BE2C (cell line): ENCODE data around the gene PPM1H.

Source experiments
- DNase-seq: peaks from one replicate; pipeline ENCODE4 v3.0.0-alpha.2; 2020
- H3K27me3 ChIP-seq: fragments of 250-450 bp; sonication (Bioruptor Pico); 2 replicates; pipeline ENCODE4 v1.5.1; 2020; ENCODE audit warnings: mild to moderate bottlenecking
- H3K36me3 ChIP-seq: fragments of 250-450 bp; sonication (Bioruptor Pico); 2 replicates; pipeline ENCODE4 v1.5.1; 2020; ENCODE audit warnings: mild to moderate bottlenecking
- H3K4me1 ChIP-seq: fragments of 250-450 bp; sonication (Bioruptor Pico); 2 replicates; pipeline ENCODE4 v1.5.1; 2020
- H3K4me3 ChIP-seq: 2 replicates; pipeline ENCODE4 v1.5.1; 2011; ENCODE audit warnings: low read depth, low read length
- H3K9me3 ChIP-seq: fragments of 250-450 bp; sonication (Bioruptor Pico); 2 replicates; pipeline ENCODE4 v1.5.1; 2020
- CTCF ChIP-seq: IDR thresholded peaks from 2 replicates; pipeline ENCODE4 v1.5.1; 2012; ENCODE audit warnings: mild to moderate bottlenecking, low read depth, low read length

PPM1H gene

GRCh38 chr12:62873826-62874448 is 61.0 kb downstream of the PPM1H start:
- H3K9me3 ChIP-seq = no peaks in the 10 kb centered on the region
- H3K36me3 ChIP-seq = no peaks in the 10 kb centered on the region
- no peak for TF ChIP-seq CTCF
- H3K4me3 ChIP-seq = no peak overlapping the region
- DNase-seq = no peak
- no peaks in the 10 kb centered on the region for H3K27me3 ChIP-seq
- no peaks in the 10 kb centered on the region for H3K4me1 ChIP-seq

GRCh38 chr12:62873116-62873825 is 61.7 kb downstream of the PPM1H start:
- no peak overlapping the region for H3K4me3 ChIP-seq

DNA sequence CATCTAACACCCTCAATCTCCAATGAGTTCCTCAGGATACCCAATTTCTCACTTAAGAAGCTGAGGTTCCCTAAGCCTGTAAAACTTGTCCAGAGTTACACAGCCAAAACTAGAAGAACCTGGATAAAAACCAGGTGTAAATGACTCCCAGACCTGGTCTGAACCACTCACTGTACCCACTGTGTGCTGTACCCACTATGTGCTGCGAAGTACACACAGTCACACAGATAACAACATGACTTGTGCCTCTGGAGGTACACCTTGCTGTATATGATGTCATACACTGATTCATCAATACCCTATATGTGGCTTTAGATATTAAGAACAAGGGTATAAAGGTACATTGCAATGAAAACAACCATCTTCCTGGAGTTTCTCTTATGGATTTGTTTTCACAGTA is 66.1 kb downstream of the PPM1H start:
- Histone ChIP-seq H3K9me3 (no peaks in the 10 kb centered on the region), H3K4me1 (no peaks in the 10 kb centered on the region), H3K4me3 (no peak overlapping the region), H3K27me3 (no peaks in the 10 kb centered on the region), H3K36me3 (no peaks in the 10 kb centered on the region)
- TF ChIP-seq CTCF = no peak
- DNase-seq = no peak

More at GRCh38 chr12:62873116-62873825, 61.7 kb downstream of the PPM1H start:
- no peak for DNase-seq
- Histone ChIP-seq H3K4me1 (no peaks in the 10 kb centered on the region), H3K9me3 (no peaks in the 10 kb centered on the region), H3K36me3 (no peaks in the 10 kb centered on the region), H3K27me3 (no peaks in the 10 kb centered on the region)
- no peak for TF ChIP-seq CTCF

GRCh38 chr12:62866451-62867082 is 68.4 kb downstream of the PPM1H start:
- no peaks in the 10 kb centered on the region for H3K9me3 ChIP-seq
- H3K27me3 ChIP-seq = no peaks in the 10 kb centered on the region
- H3K4me1 ChIP-seq = no peaks in the 10 kb centered on the region
- DNase-seq = no peak
- TF ChIP-seq CTCF = no peak
- H3K36me3 ChIP-seq = no peaks in the 10 kb centered on the region
- H3K4me3 ChIP-seq = no peak overlapping the region

GRCh38 chr12:62865937-62866336 is 69.0 kb downstream of the PPM1H start:
- DNase-seq = no peak
- H3K27me3 ChIP-seq = no peaks in the 10 kb centered on the region
- TF ChIP-seq CTCF = no peak
- no peaks in the 10 kb centered on the region for H3K36me3 ChIP-seq
- H3K4me3 ChIP-seq = no peak overlapping the region
- H3K4me1 ChIP-seq = no peaks in the 10 kb centered on the region
- H3K9me3 ChIP-seq = no peaks in the 10 kb centered on the region

- DNase-seq = no peak
- Histone ChIP-seq H3K9me3 (no peaks in the 10 kb centered on the region), H3K4me3 (no peak overlapping the region), H3K27me3 (no peaks in the 10 kb centered on the region), H3K4me1 (no peaks in the 10 kb centered on the region), H3K36me3 (no peaks in the 10 kb centered on the region)
- no peak for TF ChIP-seq CTCF
Observed at GRCh38 chr12:62865065-62865464, 69.9 kb downstream of the PPM1H start.
